Spinal cord (tissue), 10 donors: ENCODE measurements around the gene LRRC74B. TPM values are rescaled to one million over a fixed set of nuclear protein-coding genes. Genes with fewer than 3 reads are reported as not detected.
"Not testable (repeated sequence)": the region's sequence is repeated elsewhere in the genome, so short reads cannot be mapped to it uniquely, and the experiment has no call there.

Experiments used
- DNase-seq, 6 donors: peaks; one replicate each; pipeline versions ENCODE4 v3.0.0 to v3.0.0-alpha.2; 2013 to 2015; ENCODE audit warnings: low spot score in 6 of 6, low read depth in 4 of 6
- H3K27ac ChIP-seq: one replicate; pipeline ENCODE4 v1.5.1; 2013; ENCODE audit warnings: low read depth, low read length, control low read depth
- H3K27me3 ChIP-seq: one replicate; pipeline ENCODE4 v1.6.1; 2013; ENCODE audit warnings: low read length; ENCODE audit not compliant: control insufficient read depth, insufficient read depth
- H3K36me3 ChIP-seq: one replicate; pipeline ENCODE4 v1.6.1; 2013; ENCODE audit warnings: low read length; ENCODE audit not compliant: control insufficient read depth, insufficient read depth
- H3K4me1 ChIP-seq: one replicate; pipeline ENCODE4 v1.6.1; 2013; ENCODE audit warnings: low read length; ENCODE audit not compliant: control insufficient read depth, insufficient read depth
- H3K4me3 ChIP-seq: one replicate; pipeline ENCODE4 v1.5.1; 2013; ENCODE audit warnings: low read depth, low read length, control low read depth
- H3K9me3 ChIP-seq: one replicate; pipeline ENCODE4 v1.6.1; 2013; ENCODE audit warnings: low read length; ENCODE audit not compliant: control insufficient read depth, insufficient read depth
- WGBS: methylation state at CpG from one replicate; pipeline ENCODE4 v1.1.5; 2013; ENCODE audit warnings: missing lambda C conversion rate; ENCODE audit not compliant: insufficient coverage; 5-methylcytosine and 5-hydroxymethylcytosine counted together
- polyA plus RNA-seq, 2 donors: library from polyadenylated mRNA; unstranded; fragments of 120-200 nt; gene quantifications; one replicate each; pipeline ENCODE4 v1.2.1, GENCODE V29; 2013; ENCODE audit not compliant: insufficient read length in 2 of 2
- total RNA-seq, 2 donors: library from RNA; depleted of rRNA in 1 of 2; stranded (reverse); fragments of 120-200 nt in 1 of 2; fragments of >200 nt in 1 of 2; gene quantifications; one replicate each; pipeline versions ENCODE4 v1.2.3 to v1.2.4, GENCODE V29; 2013 to 2014
- donor health status: healthy.

The LRRC74B gene
- total and polyA plus RNA-seq, 4 donors: 1.5 to 4.7 (median 1.7) TPM; not detected in 1

GRCh38 chr22:21067075-21067900, 21.5 kb downstream of the LRRC74B start:
- Histone ChIP-seq H3K9me3 (no peaks in the 10 kb centered on the region), H3K27ac (no peak overlapping the region), H3K36me3 (no peaks in the 10 kb centered on the region), H3K4me3 (no peak overlapping the region), H3K4me1 (no peaks in the 10 kb centered on the region), H3K27me3 (no peaks in the 10 kb centered on the region)
- 90% methylated on average over 21 of the region's 28 CpGs for WGBS
- DNase-seq: no peak

- 84% methylated on average over 10 of the region's 12 CpGs for WGBS
- Histone ChIP-seq H3K9me3 (no peaks in the 10 kb centered on the region), H3K36me3 (no peaks in the 10 kb centered on the region), H3K27ac (no peak overlapping the region), H3K4me3 (no peak overlapping the region), H3K4me1 (no peaks in the 10 kb centered on the region), H3K27me3 (no peaks in the 10 kb centered on the region)
- no peak for DNase-seq
Measured at GRCh38 chr22:21067901-21068680, 22.3 kb downstream of the LRRC74B start.

- Histone ChIP-seq H3K27me3 (no peaks in the 10 kb centered on the region), H3K9me3 (no peaks in the 10 kb centered on the region), H3K27ac (no peak overlapping the region), H3K4me1 (no peaks in the 10 kb centered on the region), H3K4me3 (no peak overlapping the region), H3K36me3 (no peaks in the 10 kb centered on the region)
- 54% methylated on average over 2 of the region's 4 CpGs for WGBS
- DNase-seq: no peak
Measured at GRCh38 chr22:21068681-21069276, 23.0 kb downstream of the LRRC74B start.

DNA sequence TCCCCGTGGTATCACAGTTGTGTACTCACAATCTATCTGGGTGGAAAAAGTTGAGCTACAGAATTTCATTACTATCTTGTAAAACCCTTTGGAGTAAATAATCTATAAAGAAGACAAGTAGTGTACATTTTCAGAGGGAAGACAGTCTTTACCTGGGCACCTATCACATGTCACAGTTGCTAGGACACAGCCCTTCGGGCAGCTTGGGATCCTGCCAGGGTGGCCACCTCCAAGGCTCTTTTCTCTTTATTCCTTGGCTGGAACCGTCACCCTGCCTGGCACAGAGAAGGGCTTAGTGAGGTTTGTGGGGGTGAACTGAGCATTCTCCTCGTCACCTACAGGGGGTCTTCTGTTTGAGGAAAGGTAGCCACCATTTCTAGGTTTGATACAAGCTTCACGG, 23.6 kb downstream of the LRRC74B start:
- no peak overlapping the region for H3K4me3 ChIP-seq
- H3K27me3 ChIP-seq: no peaks in the 10 kb centered on the region
- H3K4me1 ChIP-seq: no peaks in the 10 kb centered on the region
- H3K27ac ChIP-seq: no peak overlapping the region
- no peaks in the 10 kb centered on the region for H3K36me3 ChIP-seq
- WGBS: 86% methylated on average over 2 of the region's 5 CpGs
- no peaks in the 10 kb centered on the region for H3K9me3 ChIP-seq
- no peak for DNase-seq

DNA sequence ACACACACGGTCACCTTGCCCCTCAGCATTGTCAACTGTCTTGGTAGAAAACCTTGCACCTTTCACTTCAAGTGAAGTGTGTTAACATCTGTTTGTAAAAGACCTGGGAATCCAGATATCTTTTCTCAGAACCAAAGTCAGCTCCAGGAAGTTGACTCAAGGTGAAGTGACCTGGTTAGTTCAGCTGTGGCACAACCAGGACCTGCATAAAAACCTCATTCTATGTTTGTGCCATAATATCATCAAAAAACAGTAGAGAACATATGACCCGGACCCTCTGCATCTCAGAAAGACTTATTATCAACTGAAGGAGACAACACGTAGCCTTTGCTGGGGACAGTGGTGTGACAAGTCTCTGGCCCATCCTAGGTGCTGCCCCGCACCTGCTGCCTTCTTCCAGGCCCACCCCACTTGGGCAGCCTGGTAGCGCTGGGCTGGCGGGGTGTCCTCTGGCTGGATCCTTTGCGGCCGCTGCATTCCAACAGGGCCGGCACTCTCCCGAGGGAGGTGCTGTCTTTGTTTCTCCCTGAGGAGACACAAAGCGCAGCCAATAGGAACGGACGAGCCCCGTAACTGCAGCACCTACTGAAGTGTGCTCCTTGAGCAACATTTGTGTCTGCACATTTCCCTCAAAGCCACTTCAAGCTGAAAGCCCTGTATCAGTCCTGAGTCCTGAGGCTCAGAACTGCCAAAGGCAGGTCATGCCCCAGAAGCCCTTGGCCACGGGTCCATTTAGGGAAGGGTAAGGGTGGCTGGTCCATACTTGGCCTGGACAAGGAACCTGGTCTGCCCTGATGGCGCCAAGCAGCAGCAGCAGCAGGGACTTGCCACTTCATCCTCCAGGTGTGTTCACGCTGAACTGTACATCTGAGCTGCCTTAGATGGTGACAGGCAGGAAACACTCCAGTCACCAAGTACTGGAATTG, 25.2 kb downstream of the LRRC74B start:
- no peak overlapping the region for H3K27ac ChIP-seq
- H3K9me3 ChIP-seq: no peaks in the 10 kb centered on the region
- DNase-seq: no peak
- H3K4me1 ChIP-seq: no peaks in the 10 kb centered on the region
- 72% methylated on average over 17 of the region's 17 CpGs for WGBS
- no peaks in the 10 kb centered on the region for H3K36me3 ChIP-seq
- H3K27me3 ChIP-seq: no peaks in the 10 kb centered on the region
- no peak overlapping the region for H3K4me3 ChIP-seq

DNA sequence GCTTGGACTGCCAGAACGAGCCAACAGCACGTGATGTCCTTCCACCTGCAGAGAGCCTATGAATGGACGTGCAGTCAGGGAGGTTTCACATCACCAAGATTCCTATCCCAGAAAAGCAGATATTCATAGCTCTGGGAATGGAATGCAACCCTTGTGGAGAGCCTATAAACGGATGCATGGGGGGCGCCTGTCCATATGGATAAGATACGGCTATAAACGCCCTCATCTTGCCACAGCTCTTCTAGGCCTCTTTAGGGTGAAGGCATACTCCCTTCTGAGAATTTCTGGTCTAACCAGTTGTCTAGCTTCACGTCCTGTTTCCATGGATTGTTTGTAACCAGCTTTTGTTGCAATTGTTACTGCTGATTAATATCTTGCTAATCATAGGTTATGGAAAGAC, 26.1 kb downstream of the LRRC74B start:
- H3K4me3 ChIP-seq, H3K27ac ChIP-seq, H3K4me1 ChIP-seq, H3K9me3 ChIP-seq, DNase-seq, H3K36me3 ChIP-seq, H3K27me3 ChIP-seq: not testable (repeated sequence)
- 85% methylated on average over 4 of the region's 8 CpGs for WGBS

DNA sequence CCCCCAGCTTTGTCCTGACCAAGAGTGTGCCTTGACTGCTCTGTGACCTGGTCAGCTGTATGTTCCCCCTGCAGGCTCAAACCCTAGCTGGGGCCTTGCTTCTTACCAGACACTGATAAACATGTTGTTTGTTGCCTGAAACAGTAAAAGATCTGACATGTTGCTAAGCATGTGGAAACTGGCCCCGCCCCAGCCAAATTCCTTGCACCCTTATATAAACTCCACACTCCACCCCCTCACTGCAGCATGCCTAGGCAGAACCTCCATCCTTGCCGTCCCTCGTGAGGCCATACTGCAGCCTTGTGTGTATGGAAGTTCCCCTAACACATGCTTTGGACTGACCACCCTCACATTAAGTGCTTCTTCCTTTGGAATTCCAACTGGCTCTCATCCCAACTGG, 27.3 kb downstream of the LRRC74B start:
- WGBS: 83% methylated on average over 3 of the region's 3 CpGs
- Histone ChIP-seq H3K4me1 (no peaks in the 10 kb centered on the region), H3K36me3 (no peaks in the 10 kb centered on the region), H3K27ac (no peak overlapping the region), H3K27me3 (no peaks in the 10 kb centered on the region), H3K4me3 (no peak overlapping the region), H3K9me3 (no peaks in the 10 kb centered on the region)
- no peak for DNase-seq

DNA sequence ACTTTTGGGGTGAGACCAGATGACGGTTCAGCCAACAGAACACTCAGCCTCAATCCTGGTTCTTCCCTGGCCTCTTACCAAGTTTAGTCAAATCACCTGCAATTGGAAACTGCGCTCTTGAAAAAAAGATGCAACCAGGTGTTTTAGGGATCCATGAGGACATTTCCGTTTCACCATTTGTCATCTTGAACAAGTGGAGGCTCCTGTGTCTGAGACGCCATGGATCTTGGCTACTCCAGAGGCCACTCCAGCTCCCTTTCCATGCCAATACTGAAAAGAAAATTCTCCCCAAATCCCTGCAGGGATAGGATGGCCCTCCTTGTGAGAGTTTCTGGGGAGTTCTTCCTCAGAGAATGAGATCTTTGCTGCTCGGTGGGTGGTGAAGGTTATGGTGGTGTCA, 27.7 kb downstream of the LRRC74B start:
- Histone ChIP-seq H3K36me3 (no peaks in the 10 kb centered on the region), H3K27me3 (no peaks in the 10 kb centered on the region), H3K4me3 (no peak overlapping the region), H3K27ac (no peak overlapping the region), H3K4me1 (no peaks in the 10 kb centered on the region), H3K9me3 (no peaks in the 10 kb centered on the region)
- WGBS: 97% methylated on average over 4 of the region's 5 CpGs
- no peak for DNase-seq

DNA sequence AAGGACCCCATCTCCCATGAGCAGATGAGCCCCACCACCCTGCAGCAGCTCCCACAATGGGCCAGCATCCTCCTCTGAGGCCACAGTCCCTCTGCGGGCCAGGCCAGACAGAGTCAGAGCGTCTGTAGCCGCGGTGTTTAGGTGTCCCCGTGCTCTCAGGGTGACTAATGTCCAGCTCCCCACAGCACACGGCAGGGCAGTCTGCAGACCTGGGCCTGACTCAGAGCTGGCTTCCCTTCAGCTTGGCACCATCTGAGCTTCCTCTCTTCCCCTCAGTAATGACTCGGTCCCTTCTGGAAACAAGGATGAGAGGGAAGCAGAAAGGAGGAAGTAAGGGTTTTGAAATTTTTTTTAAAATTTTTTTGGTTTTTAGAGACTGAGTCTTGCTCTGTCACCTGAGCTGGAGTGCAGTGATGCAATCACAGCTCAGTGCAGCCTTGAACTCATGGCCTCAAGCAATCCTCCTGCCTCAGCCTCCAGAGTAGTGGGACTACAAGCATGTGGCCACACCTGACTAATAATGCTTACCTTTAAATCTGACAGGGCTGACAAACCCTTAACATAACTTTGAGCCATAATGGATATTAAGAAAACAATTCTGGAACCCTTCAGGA, 28.5 kb downstream of the LRRC74B start:
- 65% methylated on average over 6 of the region's 7 CpGs for WGBS
- DNase-seq: no peak
- H3K27ac ChIP-seq: no peak overlapping the region

More for the DNA sequence above, 28.5 kb downstream of the LRRC74B start:
- Histone ChIP-seq H3K4me1 (no peaks in the 10 kb centered on the region), H3K9me3 (no peaks in the 10 kb centered on the region), H3K27me3 (no peaks in the 10 kb centered on the region), H3K36me3 (no peaks in the 10 kb centered on the region), H3K4me3 (no peak overlapping the region)
